WTC11 (cell line): ENCODE data around the gene CAPN2. TPM values are rescaled to one million over a fixed set of nuclear protein-coding genes. Genes with fewer than 3 reads are reported as not detected.
A peak's percentile ranks its signal among the peaks of the same experiment; 100 is the strongest.

Source experiments
- ATAC-seq: fragments of 200-7000 bp; cut with Tn5 transposase; 2 replicates; pipeline ENCODE4 v1.10.0; 2021; ENCODE audit warnings: mild to moderate bottlenecking, moderate library complexity
- CTCF ChIA-PET: fragments of 300-600 bp; sonication (Branson Sonifier 250); formaldehyde crosslinking; loops from one replicate; lab custom pipeline; 2021; ENCODE audit warnings: antibody characterized with exemption; lab: Charles Lee
- POLR2A ChIA-PET: fragments of 350-600 bp; sonication (Branson Sonifier 250); formaldehyde crosslinking; loops from one replicate; lab custom pipeline; 2021; ENCODE audit warnings: antibody characterized with exemption; lab: Charles Lee
- DNase-seq: peaks from one replicate; pipeline ENCODE4 v3.0.0; 2021; ENCODE audit warnings: low spot score
- H3K27ac Mint-ChIP-seq: 2 replicates; pipeline ENCODE4 v1.8.0; 2021; ENCODE audit warnings: mixed read lengths
- H3K27me3 Mint-ChIP-seq: 2 replicates; pipeline ENCODE4 v1.8.0; 2021; ENCODE audit warnings: low read depth, mild to moderate bottlenecking, moderate library complexity, mixed read lengths
- H3K36me3 Mint-ChIP-seq: 2 replicates; pipeline ENCODE4 v1.8.0; 2021; ENCODE audit warnings: mixed read lengths
- H3K4me1 Mint-ChIP-seq: 2 replicates; pipeline ENCODE4 v1.8.0; 2022; ENCODE audit warnings: mixed read lengths
- H3K4me3 Mint-ChIP-seq: 2 replicates; pipeline ENCODE4 v1.8.0; 2021; ENCODE audit warnings: mild to moderate bottlenecking, moderate library complexity, mixed read lengths
- H3K9me3 Mint-ChIP-seq: 2 replicates; pipeline ENCODE4 v1.8.0; 2021; ENCODE audit warnings: mixed read lengths
- ATF1 ChIP-seq: sonication (generic); formaldehyde crosslinking; IDR thresholded peaks from 2 replicates; pipeline ENCODE4 v1.8.1; 2023; ENCODE audit warnings: mild to moderate bottlenecking, moderate library complexity, missing genetic modification reagents
- CDX4 ChIP-seq: fragments of 250-450 bp; sonication (Bioruptor Pico); IDR thresholded peaks from 2 replicates; pipeline ENCODE4 v1.9.0; 2021; ENCODE audit warnings: moderate library complexity, mild to moderate bottlenecking, inconsistent platforms, borderline replicate concordance
- E2F1 ChIP-seq: sonication (generic); formaldehyde crosslinking; IDR thresholded peaks from 2 replicates; pipeline ENCODE4 v1.8.0; 2022; ENCODE audit warnings: mild to moderate bottlenecking, missing genetic modification reagents
- E2F4 ChIP-seq: sonication (generic); formaldehyde crosslinking; IDR thresholded peaks from 2 replicates; pipeline ENCODE4 v1.8.1; 2022; ENCODE audit warnings: low read depth, mild to moderate bottlenecking, moderate library complexity, missing genetic modification reagents, borderline replicate concordance
- FOXP4 ChIP-seq: sonication (generic); formaldehyde crosslinking; IDR thresholded peaks from 2 replicates; pipeline ENCODE4 v1.8.0; 2022; ENCODE audit warnings: mild to moderate bottlenecking, missing genetic modification reagents
- GTF2I ChIP-seq: fragments of 250-450 bp; sonication (Bioruptor Pico); conservative IDR thresholded peaks from 2 replicates; pipeline ENCODE4 v1.4.0; 2021; ENCODE audit warnings: mild to moderate bottlenecking
- OVOL2 ChIP-seq: fragments of 250-450 bp; sonication (Bioruptor Pico); IDR thresholded peaks from 2 replicates; pipeline ENCODE4 v1.9.0; 2021; ENCODE audit warnings: mild to moderate bottlenecking, borderline replicate concordance
- SMAD3 ChIP-seq: sonication (generic); formaldehyde crosslinking; IDR thresholded peaks from 2 replicates; pipeline ENCODE4 v1.8.0; 2022; ENCODE audit warnings: missing genetic modification reagents, mild to moderate bottlenecking, borderline replicate concordance
- SMAD4 ChIP-seq: sonication (generic); formaldehyde crosslinking; IDR thresholded peaks from 2 replicates; pipeline ENCODE4 v1.8.0; 2022; ENCODE audit warnings: mild to moderate bottlenecking, missing genetic modification reagents
- ZNF425 ChIP-seq: fragments of 250-450 bp; sonication (Bioruptor Pico); conservative IDR thresholded peaks from 2 replicates; pipeline ENCODE4 v1.9.0; 2021; ENCODE audit warnings: mild to moderate bottlenecking
- ZNF512 ChIP-seq: sonication (generic); formaldehyde crosslinking; IDR thresholded peaks from 2 replicates; pipeline ENCODE4 v1.8.1; 2022; ENCODE audit warnings: missing genetic modification reagents, borderline replicate concordance
- ZNF671 ChIP-seq: fragments of 250-450 bp; sonication (Bioruptor Pico); IDR thresholded peaks from 2 replicates; pipeline ENCODE4 v1.8.0; 2021; ENCODE audit warnings: mild to moderate bottlenecking
- total RNA-seq: library from RNA; stranded (reverse); gene quantifications from 3 replicates; pipeline ENCODE4 v1.2.3, GENCODE V29; 2021

The CAPN2 gene
- total RNA-seq, 1 experiment from 2014 or later: 21.3 TPM

- TF ChIP-seq ZNF512 (CRISPR knock-in tag): no peak
- TF ChIP-seq OVOL2 (CRISPR knock-in tag): no peak
- no peak for TF ChIP-seq E2F4
- TF ChIP-seq E2F1: no peak
- TF ChIP-seq ZNF425 (CRISPR knock-in tag): no peak
- no peak for TF ChIP-seq GTF2I
- no peak for TF ChIP-seq FOXP4 (CRISPR knock-in tag)
- no peak for TF ChIP-seq ZNF671 (CRISPR knock-in tag)
- TF ChIP-seq ATF1 (CRISPR knock-in tag): no peak
- no peak for TF ChIP-seq SMAD4 (CRISPR knock-in tag)
Observed at GRCh38 chr1:223755432-223755792, 43.1 kb downstream of the CAPN2 start (continued).

GRCh38 chr1:223755992-223756775 lies 43.8 kb downstream of the CAPN2 start:
- H3K27ac Mint-ChIP-seq: no peak overlapping the region
- peaks cover 26% of the 10 kb centered on the region for H3K4me1 Mint-ChIP-seq
- no peak for DNase-seq
- H3K9me3 Mint-ChIP-seq: no peaks in the 10 kb centered on the region
- no peak overlapping the region for H3K4me3 Mint-ChIP-seq
- TF ChIP-seq SMAD3 (CRISPR knock-in tag): 0 out of 2 replicates have a peak, but pooled peaks have one; percentile 23
- TF ChIP-seq CDX4 (CRISPR knock-in tag): no peak
- CTCF ChIA-PET: interaction anchor here (0.7 to 0.9 kb wide), 2 partner anchors 43 to 295 kb away, joined by 3 to 4 read pairs; partner anchors contain the start of gene CAPN2
- ATAC-seq: peak; percentile 10; the same call in 1 of the 2 replicates
- no peaks in the 10 kb centered on the region for H3K36me3 Mint-ChIP-seq
- POLR2A ChIA-PET: no interaction called here
- no peaks in the 10 kb centered on the region for H3K27me3 Mint-ChIP-seq
